Activated T-helper 17 cell treated with anti-CD3 and anti-CD28 coated beads, Interleukin-2, amount 50 U/mL, for 72 hours (primary cell): ENCODE results near the gene ZC3HAV1. TPM values are rescaled to one million over a fixed set of nuclear protein-coding genes. Genes with fewer than 3 reads are reported as not detected.
"Not testable (repeated sequence)": the region's sequence is repeated elsewhere in the genome, so short reads cannot be mapped to it uniquely, and the experiment has no call there.

Experiments
- ATAC-seq: fragments of 150-1000 bp; cut with Tn5 transposase; replicated peaks from 2 replicates; pipeline ENCODE4 v1.10.0; 2021; ENCODE audit warnings: mild to moderate bottlenecking, moderate library complexity
- H3K27ac Mint-ChIP-seq: one replicate; pipeline ENCODE4 v1.8.0; 2022; ENCODE audit warnings: mixed read lengths
- H3K27me3 Mint-ChIP-seq: one replicate; pipeline ENCODE4 v1.8.0; 2022; ENCODE audit warnings: mixed read lengths
- H3K36me3 Mint-ChIP-seq: one replicate; pipeline ENCODE4 v1.8.0; 2022; ENCODE audit warnings: low read depth, mild to moderate bottlenecking, mixed read lengths
- H3K4me1 Mint-ChIP-seq: one replicate; pipeline ENCODE4 v1.8.0; 2022; ENCODE audit warnings: mixed read lengths
- H3K4me3 Mint-ChIP-seq: one replicate; pipeline ENCODE4 v1.8.0; 2022; ENCODE audit warnings: mild to moderate bottlenecking, mixed read lengths
- H3K9me3 Mint-ChIP-seq: one replicate; pipeline ENCODE4 v1.8.0; 2022; ENCODE audit warnings: mixed read lengths
- total RNA-seq, 2 donors: library from RNA; stranded (reverse); gene quantifications; one replicate each; pipeline ENCODE4 v1.2.3, GENCODE V29; 2022

Gene ZC3HAV1
- total RNA-seq, 2 donors from 2014 or later, result 111 to 150 TPM

DNA sequence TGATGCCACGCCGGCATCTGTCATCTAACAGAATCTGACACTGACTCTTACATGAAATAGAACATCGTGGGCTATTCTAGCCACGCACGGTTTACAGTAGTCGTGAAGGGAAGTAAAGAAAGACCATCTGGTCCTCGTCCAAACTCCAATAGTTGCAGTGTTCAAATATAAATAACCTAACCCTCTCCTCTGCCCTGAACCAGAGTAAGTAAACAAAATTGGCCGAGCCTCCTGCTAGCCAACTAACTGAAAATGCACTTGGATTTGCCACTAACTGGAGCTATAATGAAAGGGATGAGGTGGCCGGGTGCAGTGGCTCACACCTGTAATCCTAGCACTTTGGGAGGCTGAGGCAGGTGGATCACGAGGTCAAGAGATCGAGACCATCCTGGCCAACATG lies 44.2 kb downstream of the ZC3HAV1 start:
- no peak for ATAC-seq
- Mint-ChIP-seq H3K4me1 (peaks cover 44% of the 10 kb centered on the region), H3K27ac (peak overlapping the region; percentile 65), H3K27me3 (no peaks in the 10 kb centered on the region), H3K36me3 (peaks cover 100% of the 10 kb centered on the region), H3K4me3 (no peak overlapping the region), H3K9me3 (no peaks in the 10 kb centered on the region)

DNA sequence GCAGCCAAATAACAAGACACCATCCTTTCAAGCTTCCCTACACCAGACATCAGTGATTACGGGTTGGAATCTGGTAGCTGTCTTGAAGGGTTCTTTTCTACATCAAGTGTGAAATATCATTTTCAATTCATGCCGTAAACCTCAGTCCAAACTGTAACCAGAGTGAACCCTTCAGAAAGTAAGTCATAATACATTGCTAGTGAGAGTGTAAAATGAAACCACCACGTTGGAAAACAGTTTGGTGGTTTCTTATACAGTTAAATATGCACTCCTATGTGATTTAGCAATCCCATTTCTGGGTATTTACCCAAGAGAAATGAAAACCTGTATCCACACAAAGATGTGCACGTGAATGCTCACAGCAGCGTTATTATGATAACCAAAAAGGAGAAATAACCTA lies 48.1 kb downstream of the ZC3HAV1 start:
- ATAC-seq, result peak; percentile 72
- Mint-ChIP-seq H3K4me1 (peaks cover 47% of the 10 kb centered on the region), H3K27ac (peak overlapping the region; percentile 20), H3K4me3 (peak overlapping the region; percentile 17), H3K36me3 (peaks cover 100% of the 10 kb centered on the region), H3K9me3 (no peaks in the 10 kb centered on the region), H3K27me3 (no peaks in the 10 kb centered on the region)

DNA sequence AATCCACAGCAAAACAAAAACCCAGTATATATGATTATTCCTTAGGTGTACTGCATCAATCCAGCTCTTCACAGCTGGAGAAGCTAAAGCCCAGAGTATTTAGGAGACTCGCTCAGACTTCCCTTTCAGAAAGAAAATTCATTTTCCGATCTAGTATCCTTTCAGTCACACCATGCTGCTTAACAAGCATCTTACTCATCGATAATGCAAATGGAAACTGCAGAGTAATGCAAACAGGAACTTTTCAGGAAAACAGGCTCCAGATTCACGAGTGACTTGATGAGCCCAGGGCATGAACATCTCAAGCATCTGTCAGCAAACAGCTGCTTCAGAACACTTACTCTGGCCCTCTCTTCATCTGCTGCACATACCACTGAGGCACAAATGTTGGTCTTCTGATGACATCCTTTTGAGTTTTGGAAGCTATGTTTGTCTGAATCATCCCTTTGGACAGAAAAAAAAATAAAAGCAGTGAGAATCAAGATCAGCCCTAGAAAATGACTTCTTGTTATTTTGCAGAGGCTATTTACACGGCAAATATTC lies 48.8 kb downstream of the ZC3HAV1 start:
- Mint-ChIP-seq H3K9me3 (no peaks in the 10 kb centered on the region), H3K4me3 (peak overlapping the region; percentile 17), H3K27ac (peak overlapping the region; percentile 20), H3K27me3 (no peaks in the 10 kb centered on the region), H3K36me3 (peaks cover 100% of the 10 kb centered on the region), H3K4me1 (peaks cover 46% of the 10 kb centered on the region)
- ATAC-seq, result peak; percentile 53

- Mint-ChIP-seq H3K4me1 (peaks cover 39% of the 10 kb centered on the region), H3K36me3 (peaks cover 100% of the 10 kb centered on the region), H3K27me3 (no peaks in the 10 kb centered on the region), H3K4me3 (peak overlapping the region; percentile 17), H3K9me3 (no peaks in the 10 kb centered on the region), H3K27ac (peak overlapping the region; percentile 20)
- ATAC-seq, result no peak
Measured at GRCh38 chr7:139059905-139060304, 49.6 kb downstream of the ZC3HAV1 start.

DNA sequence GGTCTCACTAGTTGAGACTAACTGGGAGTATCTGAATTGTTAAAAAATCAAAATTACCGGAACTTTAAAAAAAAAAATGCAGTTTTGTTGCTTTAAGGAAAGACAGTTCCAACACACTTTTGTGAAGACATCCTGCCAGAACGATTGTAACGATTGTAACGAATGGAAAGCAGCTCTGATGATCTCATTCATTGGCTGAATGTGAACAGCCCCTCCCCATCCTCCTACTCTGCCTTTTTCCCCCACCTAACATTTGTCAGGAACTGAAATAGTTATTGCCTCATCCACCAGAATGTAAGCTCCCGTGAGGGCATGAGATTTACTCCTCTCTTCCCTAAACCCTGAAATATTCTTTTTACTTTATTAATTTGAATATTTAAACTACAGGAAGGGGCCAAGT lies 50.6 kb downstream of the ZC3HAV1 start:
- Mint-ChIP-seq H3K27me3 (no peaks in the 10 kb centered on the region), H3K36me3 (peaks cover 100% of the 10 kb centered on the region), H3K4me1 (peaks cover 39% of the 10 kb centered on the region), H3K27ac (peak overlapping the region; percentile 14), H3K4me3 (no peak overlapping the region), H3K9me3 (no peaks in the 10 kb centered on the region)
- ATAC-seq, result no peak

GRCh38 chr7:139055674-139056073 lies 53.8 kb downstream of the ZC3HAV1 start:
- no peaks in the 10 kb centered on the region for H3K9me3 Mint-ChIP-seq
- H3K36me3 Mint-ChIP-seq, result peaks cover 100% of the 10 kb centered on the region
- H3K4me3 Mint-ChIP-seq, result no peak overlapping the region
- H3K27me3 Mint-ChIP-seq, result no peaks in the 10 kb centered on the region
- ATAC-seq, result no peak
- peak overlapping the region; percentile 71 for H3K27ac Mint-ChIP-seq
- peaks cover 21% of the 10 kb centered on the region for H3K4me1 Mint-ChIP-seq

DNA sequence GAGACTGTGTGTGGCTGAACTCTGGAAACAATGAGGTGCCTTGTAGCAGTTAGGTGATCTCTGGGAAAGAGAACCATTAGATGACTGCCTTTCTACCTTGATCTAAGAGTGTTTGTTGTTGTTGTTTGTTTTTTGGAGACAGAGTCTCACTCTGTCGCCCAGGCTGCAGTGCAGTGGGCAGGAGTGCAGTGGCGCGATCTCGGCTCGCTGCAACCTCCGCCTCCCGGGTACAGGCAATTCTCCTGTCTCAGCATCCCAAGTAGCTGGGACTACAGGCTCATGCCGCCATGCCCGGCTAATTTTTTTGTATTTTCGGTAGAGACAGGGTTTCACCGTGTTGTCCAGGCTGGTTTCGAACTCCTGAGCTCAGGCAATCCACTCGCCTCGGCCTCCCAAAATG lies 54.9 kb downstream of the ZC3HAV1 start:
- not testable (repeated sequence) for H3K4me3 Mint-ChIP-seq, H3K27ac Mint-ChIP-seq, ATAC-seq, H3K9me3 Mint-ChIP-seq, H3K27me3 Mint-ChIP-seq
- Mint-ChIP-seq H3K36me3 (peaks cover 100% of the 10 kb centered on the region), H3K4me1 (peaks cover 13% of the 10 kb centered on the region)

GRCh38 chr7:139054101-139054500 lies 55.4 kb downstream of the ZC3HAV1 start:
- Mint-ChIP-seq H3K4me1 (peaks cover 13% of the 10 kb centered on the region), H3K27ac (no peak overlapping the region), H3K4me3 (no peak overlapping the region), H3K9me3 (no peaks in the 10 kb centered on the region), H3K36me3 (peaks cover 100% of the 10 kb centered on the region), H3K27me3 (no peaks in the 10 kb centered on the region)
- ATAC-seq, result peak; percentile 85

- Mint-ChIP-seq H3K4me3 (no peak overlapping the region), H3K4me1 (peaks cover 15% of the 10 kb centered on the region), H3K27me3 (no peaks in the 10 kb centered on the region), H3K27ac (no peak overlapping the region), H3K36me3 (peaks cover 100% of the 10 kb centered on the region), H3K9me3 (no peaks in the 10 kb centered on the region)
- ATAC-seq, result no peak
Measured at GRCh38 chr7:139051655-139052054, 57.9 kb downstream of the ZC3HAV1 start.

DNA sequence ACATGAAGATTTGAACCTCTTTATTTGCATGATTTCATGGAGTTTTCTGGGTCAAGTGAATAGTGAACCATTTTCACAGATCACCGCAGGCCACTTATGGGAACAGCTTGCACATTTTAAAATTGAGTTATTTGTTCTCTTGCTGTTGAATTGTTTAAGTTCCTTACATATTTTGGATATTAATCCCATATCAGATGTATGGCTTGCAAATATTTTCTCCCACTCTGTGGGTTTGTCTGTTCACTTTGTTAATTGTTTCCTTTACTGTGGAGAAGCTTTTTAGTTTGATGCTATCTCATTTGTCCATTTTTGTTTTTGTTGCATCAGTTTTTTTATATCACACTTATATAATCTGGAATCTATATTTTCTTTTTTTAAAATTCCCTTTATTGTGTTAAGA lies 59.6 kb downstream of the ZC3HAV1 start:
- Mint-ChIP-seq H3K27ac (no peak overlapping the region), H3K9me3 (no peaks in the 10 kb centered on the region), H3K4me1 (peaks cover 26% of the 10 kb centered on the region), H3K4me3 (no peak overlapping the region), H3K27me3 (no peaks in the 10 kb centered on the region), H3K36me3 (peaks cover 100% of the 10 kb centered on the region)
- no peak for ATAC-seq

DNA sequence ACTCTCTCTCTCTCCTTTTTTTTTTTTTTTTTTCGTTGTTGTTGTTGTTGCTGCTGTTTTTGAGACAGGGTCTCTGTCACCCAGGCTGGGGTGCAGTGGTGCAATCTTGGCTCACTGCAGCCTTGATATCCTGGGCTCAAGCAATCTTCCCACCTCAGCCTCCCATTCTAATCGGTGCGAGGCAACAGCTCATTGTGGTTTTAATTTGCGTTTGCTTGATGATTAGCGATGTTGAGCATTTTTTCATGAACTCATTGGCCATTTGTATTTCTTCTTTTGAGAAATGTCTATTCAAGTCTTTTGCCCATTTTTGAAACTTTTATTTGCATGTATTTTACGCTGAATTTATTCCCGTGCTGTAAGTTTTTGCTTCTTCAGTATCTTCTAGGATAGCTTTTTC lies 60.4 kb downstream of the ZC3HAV1 start:
- peak overlapping the region; percentile 50 for H3K27ac Mint-ChIP-seq
- no peaks in the 10 kb centered on the region for H3K9me3 Mint-ChIP-seq
- H3K4me1 Mint-ChIP-seq, result peaks cover 34% of the 10 kb centered on the region
- no peak for ATAC-seq
- H3K27me3 Mint-ChIP-seq, result no peaks in the 10 kb centered on the region
- no peak overlapping the region for H3K4me3 Mint-ChIP-seq
- peaks cover 100% of the 10 kb centered on the region for H3K36me3 Mint-ChIP-seq

- Mint-ChIP-seq H3K9me3 (no peaks in the 10 kb centered on the region), H3K4me1 (peaks cover 33% of the 10 kb centered on the region), H3K27me3 (no peaks in the 10 kb centered on the region), H3K36me3 (peaks cover 100% of the 10 kb centered on the region), H3K4me3 (no peak overlapping the region), H3K27ac (no peak overlapping the region)
- ATAC-seq, result peak; percentile 90
Measured at GRCh38 chr7:139047970-139048369, 61.5 kb downstream of the ZC3HAV1 start.

GRCh38 chr7:139046143-139046542 lies 63.4 kb downstream of the ZC3HAV1 start:
- no peaks in the 10 kb centered on the region for H3K9me3 Mint-ChIP-seq
- H3K27ac Mint-ChIP-seq, result no peak overlapping the region
- H3K36me3 Mint-ChIP-seq, result peaks cover 83% of the 10 kb centered on the region
- no peak for ATAC-seq
- H3K27me3 Mint-ChIP-seq, result no peaks in the 10 kb centered on the region
- H3K4me3 Mint-ChIP-seq, result peak overlapping the region; percentile 40
- H3K4me1 Mint-ChIP-seq, result peaks cover 42% of the 10 kb centered on the region

- no peaks in the 10 kb centered on the region for H3K9me3 Mint-ChIP-seq
- peak; percentile 17 for ATAC-seq
- H3K27ac Mint-ChIP-seq, result peak overlapping the region; percentile 65
- H3K27me3 Mint-ChIP-seq, result no peaks in the 10 kb centered on the region
- peak overlapping the region; percentile 40 for H3K4me3 Mint-ChIP-seq
- H3K4me1 Mint-ChIP-seq, result peaks cover 44% of the 10 kb centered on the region
- H3K36me3 Mint-ChIP-seq, result peaks cover 73% of the 10 kb centered on the region
Measured at GRCh38 chr7:139044813-139045794, 64.4 kb downstream of the ZC3HAV1 start.
